ENCODE data around the gene ADAMTSL1.
"Not testable (repeated sequence)": the region's sequence is repeated elsewhere in the genome, so short reads cannot be mapped to it uniquely, and the experiment has no call there.

ADAMTSL1 gene

GRCh38 chr9:18874069-18874468 lies 400.1 kb downstream of the ADAMTSL1 start:
- no peak for DNase-seq

GRCh38 chr9:18874990-18875389 lies 401.0 kb downstream of the ADAMTSL1 start:
- DNase-seq = not testable (repeated sequence)

DNA sequence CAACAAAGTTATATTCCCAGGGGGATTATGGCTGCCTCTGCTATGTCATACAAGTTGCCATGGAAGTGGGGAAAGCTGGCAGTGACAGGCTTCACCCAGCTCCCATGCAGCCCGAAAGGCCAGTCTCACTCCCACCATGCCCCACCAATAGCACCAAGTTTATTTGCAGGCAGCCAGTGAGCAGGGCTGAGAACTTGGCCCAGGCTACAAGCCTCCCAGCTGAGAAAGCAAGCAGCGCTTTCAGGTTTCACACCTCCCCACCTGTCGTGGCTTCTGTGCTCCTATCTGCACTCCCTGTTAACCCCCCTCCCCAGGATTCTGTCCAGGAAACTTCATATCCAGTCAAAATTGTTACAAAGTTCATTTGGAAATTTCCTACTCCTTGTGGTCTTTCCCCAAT lies 404.0 kb downstream of the ADAMTSL1 start:
- DNase-seq = no peak

DNA sequence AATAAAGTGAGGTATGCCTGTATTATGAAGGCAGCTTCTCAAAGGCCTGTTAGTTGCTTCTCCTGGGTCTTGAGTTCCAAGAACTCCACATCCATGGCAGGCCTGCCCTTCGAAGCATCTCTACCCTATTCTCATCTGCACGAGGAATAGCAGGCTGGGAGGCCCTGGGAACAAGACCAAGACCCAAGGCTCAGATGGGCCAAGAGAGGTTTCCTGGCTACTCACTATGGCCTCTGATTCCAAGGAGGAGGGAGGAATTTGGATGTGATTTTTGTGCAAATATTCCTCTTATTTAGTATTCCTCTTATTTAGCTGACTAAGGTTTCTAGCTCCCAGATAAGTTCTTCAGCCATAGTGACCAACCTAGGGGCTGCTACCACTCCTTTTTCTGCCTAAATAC lies 407.8 kb downstream of the ADAMTSL1 start:
- DNase-seq = no peak

DNA sequence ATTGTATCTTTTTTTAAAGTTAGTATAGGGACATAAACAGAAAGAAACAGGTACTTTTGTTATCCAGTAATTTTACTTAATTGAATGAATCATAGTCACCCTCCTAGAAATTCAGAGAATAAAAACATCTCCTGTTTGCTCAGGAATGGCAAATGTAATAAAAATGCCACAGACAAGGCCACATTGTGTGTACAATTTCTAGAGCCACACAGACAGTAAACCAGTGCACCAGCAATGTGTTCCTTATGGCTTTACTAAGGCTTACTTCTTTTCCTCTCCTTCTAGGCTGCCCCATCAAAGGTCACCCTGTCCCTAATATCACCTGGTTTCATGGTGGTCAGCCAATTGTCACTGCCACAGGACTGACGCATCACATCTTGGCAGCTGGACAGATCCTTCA lies 413.6 kb downstream of the ADAMTSL1 start:
- DNase-seq = no peak

- DNase-seq = no peak
Measured at GRCh38 chr9:18888290-18888689, 414.3 kb downstream of the ADAMTSL1 start.

- no peak for DNase-seq
Measured at GRCh38 chr9:18889550-18889949, 415.6 kb downstream of the ADAMTSL1 start.

DNA sequence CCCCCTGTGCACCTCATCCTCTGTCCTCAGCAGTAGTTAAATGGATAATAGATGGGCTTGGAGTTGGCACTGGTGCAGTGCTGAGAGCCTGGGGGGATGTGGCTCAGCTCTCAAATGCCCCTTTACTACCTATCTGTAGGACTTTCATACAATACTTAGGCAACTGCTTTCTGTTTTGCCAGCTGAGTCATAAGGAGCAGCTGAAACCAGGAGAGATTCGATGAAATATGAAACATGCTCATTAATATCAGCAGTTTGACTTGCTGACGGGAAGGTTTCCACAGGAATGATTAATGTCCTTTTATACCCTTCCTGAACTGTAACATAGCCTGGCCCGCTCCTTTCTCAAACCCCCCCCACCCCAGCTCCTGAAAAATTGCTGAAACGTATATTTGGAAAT lies 416.4 kb downstream of the ADAMTSL1 start:
- peak in 1 of 5 experiments; percentile 26 for DNase-seq

DNA sequence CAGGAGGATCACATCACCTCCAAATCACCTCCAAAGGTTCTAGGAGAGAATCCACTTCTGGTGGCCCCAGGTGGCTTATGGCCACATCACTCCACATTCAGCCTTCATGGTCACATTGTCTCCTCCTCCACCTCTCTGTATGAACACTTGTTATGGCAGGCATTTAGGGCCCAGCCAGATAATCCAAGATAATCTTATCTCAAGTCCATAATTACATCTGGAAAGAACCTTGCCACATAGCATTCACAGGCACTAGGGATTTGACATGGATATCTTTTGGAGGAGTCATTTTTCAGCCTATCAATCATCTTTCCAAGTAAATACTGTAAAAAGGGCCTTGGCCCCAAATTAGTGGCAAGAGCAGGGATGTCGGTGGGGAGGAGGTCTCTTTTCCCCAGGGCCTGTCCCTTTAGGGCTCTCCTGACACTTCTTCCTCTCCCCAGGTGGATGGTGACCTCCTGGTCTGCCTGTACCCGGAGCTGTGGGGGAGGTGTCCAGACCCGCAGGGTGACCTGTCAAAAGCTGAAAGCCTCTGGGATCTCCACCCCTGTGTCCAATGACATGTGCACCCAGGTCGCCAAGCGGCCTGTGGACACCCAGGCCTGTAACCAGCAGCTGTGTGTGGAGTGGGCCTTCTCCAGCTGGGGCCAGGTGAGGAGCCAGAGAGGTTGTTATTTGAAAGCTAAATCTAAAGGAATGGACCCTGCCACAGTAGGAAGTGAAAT lies 418.2 kb downstream of the ADAMTSL1 start:
- DNase-seq = no peak

GRCh38 chr9:18893046-18893445 lies 419.1 kb downstream of the ADAMTSL1 start:
- no peak for DNase-seq

GRCh38 chr9:18893491-18893890 lies 419.5 kb downstream of the ADAMTSL1 start:
- DNase-seq = no peak

GRCh38 chr9:18896004-18896403 lies 422.1 kb downstream of the ADAMTSL1 start:
- DNase-seq = no peak

GRCh38 chr9:18896531-18897179 lies 422.7 kb downstream of the ADAMTSL1 start:
- DNase-seq = peak in 1 of 5 experiments; percentile 76

GRCh38 chr9:18903450-18903849 lies 429.5 kb downstream of the ADAMTSL1 start:
- DNase-seq = no peak

- DNase-seq = no peak
Measured at GRCh38 chr9:18905028-18905882, 431.3 kb downstream of the ADAMTSL1 start.

GRCh38 chr9:18905883-18906629 lies 432.1 kb downstream of the ADAMTSL1 start:
- no peak for DNase-seq

DNA sequence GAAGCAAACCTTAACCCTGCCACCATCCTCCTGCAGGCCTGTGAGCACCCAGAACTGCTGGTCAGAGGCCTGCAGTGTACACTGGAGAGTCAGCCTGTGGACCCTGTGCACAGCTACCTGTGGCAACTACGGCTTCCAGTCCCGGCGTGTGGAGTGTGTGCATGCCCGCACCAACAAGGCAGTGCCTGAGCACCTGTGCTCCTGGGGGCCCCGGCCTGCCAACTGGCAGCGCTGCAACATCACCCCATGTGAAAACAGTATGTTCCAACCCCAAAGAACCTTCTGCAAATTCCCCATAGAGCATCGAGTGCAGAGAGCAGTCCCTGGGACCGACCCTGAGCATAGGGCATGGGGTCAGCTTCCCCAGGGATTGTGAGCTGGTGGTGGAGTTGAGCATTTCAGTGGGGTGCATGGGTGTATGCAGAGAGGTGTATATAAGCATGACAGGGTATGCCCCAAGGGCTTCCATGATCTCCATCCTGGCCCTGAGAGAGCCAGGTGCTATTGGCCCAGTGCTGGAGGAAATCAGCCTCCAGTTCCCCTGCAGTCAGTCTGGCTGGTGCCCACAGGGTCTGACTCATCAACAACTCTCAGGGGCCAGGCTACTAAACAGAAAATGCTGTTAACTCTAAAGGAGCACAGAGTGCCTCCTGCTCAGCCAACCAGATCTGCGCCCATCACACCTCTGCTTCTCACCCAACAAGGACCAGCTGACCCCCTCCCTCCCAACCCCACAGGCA lies 432.9 kb downstream of the ADAMTSL1 start:
- DNase-seq = no peak

DNA sequence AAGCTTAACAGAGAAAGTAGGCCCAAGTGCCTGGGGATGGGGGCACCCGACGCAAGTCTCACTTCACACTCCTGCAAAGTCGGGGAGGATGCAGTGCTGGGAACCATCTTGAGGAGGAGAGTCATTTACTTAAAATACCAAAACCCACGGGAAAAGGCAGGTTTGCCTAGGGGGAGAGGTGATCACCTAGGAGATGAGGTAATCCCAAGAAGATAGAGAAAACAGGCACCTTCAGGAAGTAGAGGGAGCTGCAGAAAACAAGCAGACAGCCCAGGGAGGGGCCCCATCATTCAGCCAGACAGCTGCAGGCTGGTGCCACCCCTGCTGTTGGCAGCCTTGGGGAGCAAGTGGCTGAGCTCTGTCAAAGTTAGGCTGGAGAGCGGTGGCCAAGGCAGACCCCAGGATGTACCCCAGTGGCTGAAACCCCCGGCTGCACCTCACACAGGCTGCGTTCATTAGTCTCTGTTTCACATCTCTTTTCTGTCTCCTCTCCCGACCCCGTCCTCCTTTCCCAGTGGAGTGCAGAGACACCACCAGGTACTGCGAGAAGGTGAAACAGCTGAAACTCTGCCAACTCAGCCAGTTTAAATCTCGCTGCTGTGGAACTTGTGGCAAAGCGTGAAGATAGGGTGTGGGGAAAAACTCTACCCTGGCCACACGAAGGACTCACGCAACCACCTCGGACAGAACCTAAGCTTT lies 434.1 kb downstream of the ADAMTSL1 start:
- no peak for DNase-seq

DNA sequence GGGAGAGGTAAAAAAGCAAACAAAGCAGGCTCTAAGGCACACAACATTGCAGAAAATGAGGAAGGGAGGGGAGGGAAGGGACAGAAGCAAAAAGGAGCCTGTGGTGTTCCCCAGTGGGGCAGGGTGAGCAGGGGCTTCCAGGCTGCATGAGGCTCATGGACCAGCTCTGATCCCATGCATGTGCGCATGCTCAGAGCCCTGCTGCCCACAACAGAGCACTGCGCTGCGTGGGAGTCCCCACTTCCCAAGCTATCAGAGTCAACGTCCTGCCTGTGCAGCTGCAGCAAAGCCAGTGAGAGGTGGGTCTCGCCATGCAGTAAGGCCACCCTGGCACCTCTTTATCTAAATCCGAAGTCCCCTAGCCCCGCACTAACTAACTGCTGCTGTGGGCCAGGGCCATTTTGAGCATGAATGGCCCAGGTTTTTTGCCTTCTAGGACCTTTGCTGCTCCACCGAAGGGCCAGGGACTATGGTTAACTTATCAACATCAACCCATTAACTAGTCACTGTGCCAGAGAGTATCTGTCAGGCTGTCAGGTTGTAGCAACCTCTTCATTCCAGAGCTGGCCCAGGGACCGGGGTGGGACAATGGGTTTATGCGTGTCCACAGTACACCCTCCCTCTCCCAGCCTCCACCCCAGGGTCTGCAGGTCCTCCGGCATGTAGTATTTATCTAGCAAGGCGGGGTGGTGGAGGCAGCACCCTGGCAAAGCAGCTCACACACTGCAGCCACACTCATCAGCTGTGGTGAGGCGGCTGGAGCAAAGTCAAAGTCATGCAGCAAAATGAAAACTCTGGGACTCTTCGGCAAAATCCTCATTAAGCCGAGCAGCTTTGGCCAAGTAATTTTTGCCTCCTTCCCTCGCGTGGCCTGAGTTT lies 435.4 kb downstream of the ADAMTSL1 start:
- DNase-seq = no peak

GRCh38 chr9:18910435-18910834 lies 436.5 kb downstream of the ADAMTSL1 start:
- no peak for DNase-seq
